ENCODE data around the gene VDAC1. TPM values are rescaled to one million over a fixed set of nuclear protein-coding genes. Genes with fewer than 3 reads are reported as not detected.
"Not testable (repeated sequence)": the region's sequence is repeated elsewhere in the genome, so short reads cannot be mapped to it uniquely, and the experiment has no call there.

Gene VDAC1
- total RNA-seq, 1 experiment from 2014 or later = 448 TPM

DNA sequence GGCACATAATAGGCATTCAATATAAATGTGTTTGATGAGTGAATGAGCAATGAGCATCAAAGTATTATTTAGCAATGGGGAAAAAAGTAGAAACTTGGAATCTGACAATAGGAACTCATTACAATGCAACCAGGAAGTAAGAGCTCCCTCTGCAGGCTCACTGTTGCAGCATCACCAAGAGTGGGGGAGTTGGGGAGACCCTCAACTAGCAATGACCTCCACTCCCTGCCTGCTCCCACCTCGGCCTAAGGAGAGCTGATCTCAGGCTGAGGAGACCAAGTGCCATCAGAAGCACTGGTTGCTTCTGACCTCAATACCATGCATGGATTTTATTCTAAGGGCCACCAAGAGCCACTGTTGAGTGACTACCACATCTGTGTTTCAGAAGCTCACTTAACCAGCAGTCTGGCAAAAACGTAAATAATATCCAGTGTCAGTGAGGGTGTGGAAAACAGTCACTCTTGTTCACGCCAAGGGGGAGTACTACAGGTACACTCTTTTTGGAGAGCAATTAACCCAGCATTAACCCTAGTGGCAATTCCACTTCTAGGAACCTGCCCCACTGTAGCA lies 8.0 kb downstream of the VDAC1 start:
- no peak for DNase-seq (ENCODE audit: extremely low read depth, low read depth)

DNA sequence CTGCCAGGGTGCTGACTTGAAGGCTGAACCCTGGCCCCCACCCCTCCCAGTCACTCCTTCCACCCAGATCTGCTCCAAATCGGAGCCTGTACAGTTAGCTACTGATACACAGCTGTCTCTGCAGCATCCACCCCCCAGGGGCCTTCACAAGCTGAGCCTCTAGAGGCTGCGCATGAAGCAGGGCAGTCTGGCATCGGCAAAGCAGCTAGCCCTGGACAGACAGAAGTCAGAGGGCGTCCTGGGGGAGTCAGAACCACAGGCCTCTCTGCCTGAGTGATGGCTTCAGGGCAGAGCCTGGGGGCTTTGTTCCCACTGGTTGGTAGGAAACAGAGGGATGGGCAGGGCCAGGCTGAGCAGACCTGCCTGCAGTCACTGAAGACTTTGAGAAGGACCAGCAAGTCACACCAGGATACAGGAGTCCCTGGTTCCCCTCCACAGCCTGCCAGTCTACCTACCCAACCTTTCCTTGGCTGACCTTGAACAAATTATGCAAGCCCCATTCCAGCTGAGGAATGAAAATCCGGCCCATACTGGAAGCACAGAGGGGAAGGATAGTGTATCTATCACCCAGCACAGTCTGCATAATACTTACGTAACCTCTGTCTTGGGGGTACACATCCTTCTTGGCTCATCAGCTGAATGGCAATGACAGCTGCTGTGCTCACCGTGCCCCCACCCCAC lies 8.8 kb downstream of the VDAC1 start:
- DNase-seq (ENCODE audit: extremely low read depth, low read depth) = no peak

DNA sequence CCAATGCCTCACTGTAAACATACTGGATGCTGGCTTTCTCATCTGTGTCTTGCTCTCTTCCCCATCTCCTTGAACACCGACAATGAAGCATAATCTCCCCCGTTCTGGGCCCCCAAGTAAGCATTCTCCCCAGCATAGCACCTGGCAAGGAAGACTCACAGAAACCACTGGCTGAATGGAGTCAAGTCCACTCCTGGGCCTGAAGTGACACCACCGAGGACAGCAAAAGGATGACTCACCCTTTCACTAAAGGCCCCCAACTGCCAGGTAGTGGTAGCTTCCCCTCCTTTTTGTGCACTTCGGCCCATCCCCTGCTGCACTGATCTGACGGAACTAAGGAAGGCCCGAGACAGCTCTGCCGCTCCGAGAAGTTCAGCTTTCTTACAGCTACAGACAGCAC lies 9.4 kb downstream of the VDAC1 start:
- no peak for DNase-seq (ENCODE audit: extremely low read depth, low read depth)

DNA sequence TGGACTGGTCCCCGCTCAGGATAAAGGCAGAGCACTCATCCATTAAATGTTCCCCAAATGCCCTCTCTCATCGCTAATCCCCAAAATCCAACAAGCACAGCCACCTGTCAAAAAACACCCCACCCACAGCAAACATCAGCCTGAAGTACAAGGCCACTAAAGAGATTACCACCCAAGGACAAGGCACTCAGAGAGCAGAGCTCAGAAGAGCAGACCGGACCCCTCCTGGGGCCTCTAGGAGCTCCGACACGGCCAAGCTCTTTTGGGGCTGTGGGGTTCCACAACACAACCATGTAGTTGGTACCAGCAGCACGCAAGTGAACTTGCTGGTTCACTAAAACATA lies 9.8 kb downstream of the VDAC1 start:
- no peak for DNase-seq (ENCODE audit: extremely low read depth, low read depth)

DNA sequence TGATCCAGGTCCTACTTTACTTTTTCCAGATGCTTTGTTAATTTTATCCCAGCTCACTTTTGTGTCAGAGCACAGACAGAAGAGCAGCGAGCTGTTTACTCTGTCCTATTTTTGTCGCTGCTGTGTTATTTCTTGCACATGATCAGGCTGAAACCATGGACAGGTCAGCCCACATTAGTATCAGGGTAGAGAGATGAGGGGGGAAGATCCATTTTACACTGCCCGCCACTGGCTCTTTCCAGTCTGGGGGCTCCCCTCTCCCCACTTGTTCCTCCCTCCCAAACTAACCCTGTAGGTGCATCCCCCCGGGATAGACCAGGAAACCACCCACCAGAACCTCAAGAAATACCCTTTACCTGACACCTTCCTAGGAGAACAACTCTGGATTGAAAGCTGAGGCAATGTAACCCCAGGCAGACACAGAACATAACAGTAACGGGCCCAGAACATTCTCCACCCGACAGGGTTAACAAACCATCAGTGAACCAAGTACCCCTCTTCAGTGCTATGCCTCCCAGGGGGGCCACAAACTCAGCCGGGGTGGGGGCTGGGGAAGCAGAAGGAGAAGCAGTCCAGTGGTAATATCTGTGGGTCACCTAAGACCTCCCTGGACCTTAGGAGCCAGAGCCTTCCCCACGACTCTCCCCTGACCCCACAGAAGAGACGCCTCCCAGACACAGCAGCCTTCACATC lies 10.3 kb downstream of the VDAC1 start:
- DNase-seq (ENCODE audit: extremely low read depth, low read depth) = no peak

DNA sequence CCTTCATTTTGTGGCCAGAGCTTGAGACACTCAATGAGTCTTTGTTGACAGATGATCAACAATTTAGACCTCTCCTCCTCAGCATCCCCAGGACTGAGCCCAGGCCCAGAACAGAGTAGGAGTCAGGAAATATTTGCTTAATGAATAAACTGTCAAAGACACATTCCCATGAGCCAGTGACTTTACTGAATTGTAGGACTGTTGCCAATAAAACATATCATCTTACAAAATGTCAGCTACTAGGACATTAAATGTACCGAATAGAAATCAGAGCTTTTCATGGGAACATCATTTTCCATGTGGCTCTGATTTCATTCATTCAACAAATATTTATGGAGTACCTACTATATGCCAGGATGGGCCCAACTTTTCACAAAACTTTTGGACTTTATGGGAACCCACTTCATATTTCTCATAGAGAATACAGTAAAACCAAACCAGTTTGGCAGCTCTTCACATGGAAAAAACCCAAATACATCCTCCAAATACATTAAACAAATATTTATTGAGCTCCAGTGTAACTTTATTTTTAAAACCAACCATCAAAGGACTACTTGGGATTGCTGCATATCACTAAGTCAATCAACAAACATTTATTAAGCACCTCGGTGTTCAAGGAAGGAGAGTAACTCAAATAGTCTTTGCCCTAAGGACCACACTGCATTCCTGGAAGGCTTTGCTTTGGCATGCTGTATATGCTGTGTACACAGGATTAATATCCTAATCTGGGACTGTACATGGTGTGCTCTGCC lies 11.4 kb downstream of the VDAC1 start:
- DNase-seq (ENCODE audit: extremely low read depth, low read depth) = no peak

DNA sequence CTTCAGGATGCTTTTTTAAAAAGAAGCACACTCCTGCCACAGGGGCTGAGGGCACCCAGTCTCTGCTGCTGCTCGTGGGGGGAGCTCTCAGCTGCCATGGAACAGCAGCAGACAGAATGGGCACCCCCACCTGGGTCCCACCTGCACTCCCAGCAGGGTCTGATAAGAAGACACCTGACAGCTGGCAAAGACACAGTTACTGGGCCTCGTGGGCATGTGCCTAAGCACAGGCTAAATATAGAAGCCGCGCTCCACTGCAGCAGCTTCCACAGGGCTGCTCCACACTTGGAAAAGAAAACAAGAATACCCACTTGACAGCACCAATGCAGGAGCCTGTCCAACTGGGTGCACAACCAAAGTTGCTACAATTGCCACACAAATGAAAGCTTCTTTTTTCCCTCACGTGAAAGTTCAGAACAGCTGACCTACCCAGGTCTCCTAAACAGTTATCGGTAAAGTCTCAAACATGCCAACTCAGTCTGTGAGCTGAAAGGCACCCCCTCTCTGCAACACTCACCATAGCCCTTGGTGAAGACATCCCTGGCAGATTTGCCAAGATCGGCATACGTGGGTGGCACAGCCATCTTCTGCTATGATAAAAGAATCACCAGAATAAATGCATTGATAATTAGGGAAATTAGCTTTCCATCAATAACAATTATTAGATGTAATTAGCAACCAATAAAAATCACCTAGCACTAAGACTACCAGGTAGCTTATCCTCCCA lies 12.2 kb downstream of the VDAC1 start:
- DNase-seq (ENCODE audit: extremely low read depth, low read depth) = no peak

DNA sequence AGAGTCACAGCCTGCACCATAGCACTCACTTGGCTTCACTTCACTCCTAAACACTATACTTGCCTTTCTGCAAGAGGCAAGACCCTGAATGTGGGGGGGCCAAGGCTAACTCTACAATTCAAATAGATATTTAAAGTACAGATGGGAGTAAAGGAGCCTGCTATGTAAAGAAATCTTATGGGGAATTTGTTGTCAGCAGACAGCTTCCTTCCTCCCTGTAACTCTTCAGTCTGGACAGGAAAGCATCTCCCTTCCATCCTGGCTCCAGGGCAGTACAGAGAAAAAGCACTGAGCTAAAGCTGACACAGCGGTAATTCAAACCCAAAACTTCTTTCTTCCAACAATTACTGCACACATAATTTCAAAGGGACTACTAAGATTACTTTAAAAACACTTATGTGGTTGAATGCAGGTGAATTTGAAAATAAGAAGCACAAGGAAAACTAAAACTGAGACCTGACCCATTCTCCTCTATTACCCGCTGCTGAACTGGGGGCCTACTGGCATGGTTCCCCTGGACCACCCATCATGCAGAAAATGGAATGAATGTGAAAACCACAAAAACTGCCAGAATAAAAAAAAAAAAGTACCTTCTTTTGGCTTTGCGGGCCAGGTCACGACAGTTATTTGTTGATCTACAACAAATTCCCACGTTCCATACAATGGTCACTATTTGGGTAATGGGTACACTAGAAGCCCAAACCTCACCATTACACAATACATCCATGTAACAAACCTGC lies 13.4 kb downstream of the VDAC1 start:
- no peak for DNase-seq (ENCODE audit: extremely low read depth, low read depth)

DNA sequence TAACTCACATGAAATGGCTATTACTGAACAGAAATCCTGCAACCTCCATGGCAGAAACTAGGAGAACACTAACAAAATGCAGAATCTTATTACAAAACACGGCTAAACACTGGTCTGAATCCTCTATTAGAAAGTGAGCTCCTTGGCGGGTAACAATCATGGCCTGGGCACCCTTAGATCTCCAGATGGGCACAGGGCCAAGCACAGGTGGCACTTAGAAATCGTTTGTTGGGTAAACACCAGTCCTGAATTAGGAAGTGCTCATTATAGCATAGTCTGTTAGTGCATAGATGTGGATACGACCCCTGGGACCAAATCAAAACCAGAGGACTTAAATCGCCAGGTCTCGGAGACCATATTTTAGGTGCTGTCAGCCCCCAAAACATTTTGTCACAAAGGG lies 14.4 kb downstream of the VDAC1 start:
- no peak for DNase-seq (ENCODE audit: extremely low read depth, low read depth)

DNA sequence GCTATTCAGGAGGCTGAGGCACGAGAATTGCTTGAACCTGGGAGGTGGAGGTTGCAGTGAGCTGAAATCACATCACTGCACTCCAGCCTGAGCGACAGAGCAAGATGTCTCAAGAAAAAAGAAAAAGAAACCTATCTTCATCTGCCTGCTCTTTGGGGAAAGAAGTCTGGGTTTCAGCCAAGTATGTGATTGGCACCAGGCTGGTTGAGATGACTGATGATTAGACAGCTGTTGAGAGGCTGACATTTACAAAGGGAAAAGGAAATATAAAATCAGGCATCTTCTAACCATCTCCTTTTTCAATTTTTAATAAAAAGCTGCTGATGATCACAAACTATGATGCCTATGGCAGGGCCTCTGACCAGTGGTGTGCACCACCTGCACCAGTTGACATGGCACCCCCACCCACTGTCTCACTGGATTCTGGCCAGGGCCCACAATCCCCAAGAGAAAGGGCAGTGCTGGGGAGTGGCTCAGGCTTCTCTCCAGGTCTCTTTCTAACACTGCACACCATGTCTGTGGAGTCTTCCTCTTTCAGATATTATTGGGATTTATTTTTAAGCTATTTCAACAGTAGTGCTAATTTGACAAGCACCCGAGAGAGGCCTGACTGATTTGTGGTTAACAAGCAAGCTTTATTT lies 19.1 kb downstream of the VDAC1 start:
- no peak for DNase-seq (ENCODE audit: extremely low read depth, low read depth)

DNA sequence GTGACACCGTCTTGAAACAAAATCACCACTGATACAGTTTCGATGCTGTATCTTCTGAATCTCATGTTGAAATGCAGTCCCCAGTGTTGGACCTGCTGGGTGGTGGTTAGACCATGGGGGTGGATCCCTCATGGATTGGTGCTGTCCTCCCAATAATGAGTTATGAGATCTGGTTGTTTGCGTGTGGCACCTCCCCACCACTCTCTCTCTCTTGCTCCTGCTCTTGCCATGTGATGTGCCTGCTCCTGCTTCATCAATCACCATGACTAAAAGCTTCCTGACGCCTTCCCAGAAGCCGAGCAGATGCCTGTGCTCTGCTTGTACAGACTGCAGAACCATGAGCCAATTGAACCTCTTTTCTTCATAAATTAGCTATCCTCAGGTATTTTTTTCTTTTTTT lies 21.1 kb downstream of the VDAC1 start:
- DNase-seq (ENCODE audit: extremely low read depth, low read depth) = no peak

DNA sequence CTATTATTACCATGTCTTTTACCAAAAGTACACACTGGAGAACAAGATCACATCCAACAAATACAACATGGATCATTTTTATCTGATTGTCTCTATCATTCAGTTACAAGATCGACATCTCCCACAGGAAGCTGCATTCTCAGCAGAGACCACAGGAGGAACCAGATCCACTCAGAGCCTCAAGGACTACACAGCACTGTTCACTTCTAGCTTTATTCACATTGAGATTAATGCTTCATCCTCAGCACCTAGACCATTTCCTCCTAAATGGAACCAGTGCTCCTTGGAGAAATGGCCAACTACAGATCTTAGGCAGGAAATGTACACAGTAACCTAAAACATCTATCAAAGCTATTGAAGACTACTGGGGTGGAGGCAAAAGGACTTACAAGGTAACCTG lies 23.1 kb downstream of the VDAC1 start:
- DNase-seq (ENCODE audit: extremely low read depth, low read depth) = no peak

DNA sequence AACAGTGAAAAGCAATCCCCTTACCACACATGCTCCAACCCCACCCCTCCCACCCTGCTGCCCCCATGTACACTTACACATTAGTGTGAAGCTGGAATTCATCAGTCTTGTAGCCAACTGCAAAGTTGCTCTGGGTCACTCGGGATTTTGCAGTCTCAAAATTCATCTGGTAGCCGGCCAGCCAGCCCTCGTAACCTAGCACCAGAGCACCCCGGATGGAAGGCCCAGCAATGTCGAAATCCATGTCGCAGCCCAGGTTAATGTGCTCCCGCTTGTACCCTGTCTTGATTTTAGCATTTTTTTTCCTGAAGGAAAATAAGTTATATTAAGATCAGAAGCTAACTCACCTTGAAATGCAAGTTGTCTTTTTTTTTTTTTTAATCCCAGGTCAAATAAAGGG lies 24.1 kb downstream of the VDAC1 start:
- DNase-seq (ENCODE audit: extremely low read depth, low read depth) = no peak

DNA sequence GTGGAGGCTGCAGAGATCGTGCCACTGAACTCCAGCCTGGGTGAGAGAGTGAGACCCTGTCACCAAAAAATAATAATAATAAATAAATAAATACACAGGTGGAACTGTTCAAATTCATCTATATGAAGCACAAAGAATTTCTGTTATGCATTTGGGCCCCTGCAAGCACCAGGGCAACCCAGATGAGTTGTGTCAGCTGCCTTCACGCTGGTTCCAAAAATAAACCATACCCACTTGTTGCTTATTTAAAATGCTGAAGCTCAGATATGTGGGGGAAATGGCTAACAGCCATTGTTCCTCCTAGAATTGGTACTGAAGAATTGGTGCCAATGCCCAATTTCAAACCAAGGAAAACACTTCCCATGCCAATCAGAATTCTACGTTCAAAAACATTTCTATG lies 25.8 kb downstream of the VDAC1 start:
- DNase-seq (ENCODE audit: extremely low read depth, low read depth) = no peak

DNA sequence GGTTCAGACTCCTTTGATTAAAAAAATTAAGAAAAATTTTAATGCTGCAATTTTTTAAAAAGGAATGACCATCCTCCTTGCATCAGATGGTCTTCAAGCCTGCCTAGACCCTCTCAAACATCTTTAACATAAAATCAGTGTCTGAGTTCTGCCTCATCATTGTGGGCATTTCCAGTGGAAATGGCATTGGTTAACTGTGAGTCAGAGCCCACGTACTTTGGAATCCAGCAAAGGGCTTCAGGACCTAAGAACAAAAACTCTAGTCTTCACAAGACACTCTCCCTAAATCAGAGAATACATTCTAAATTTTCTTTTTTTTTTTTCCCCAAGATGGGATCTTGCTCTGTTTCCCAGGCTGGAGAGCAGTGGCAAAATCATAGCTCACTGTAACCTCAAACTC lies 26.9 kb downstream of the VDAC1 start:
- no peak for DNase-seq (ENCODE audit: extremely low read depth, low read depth)

DNA sequence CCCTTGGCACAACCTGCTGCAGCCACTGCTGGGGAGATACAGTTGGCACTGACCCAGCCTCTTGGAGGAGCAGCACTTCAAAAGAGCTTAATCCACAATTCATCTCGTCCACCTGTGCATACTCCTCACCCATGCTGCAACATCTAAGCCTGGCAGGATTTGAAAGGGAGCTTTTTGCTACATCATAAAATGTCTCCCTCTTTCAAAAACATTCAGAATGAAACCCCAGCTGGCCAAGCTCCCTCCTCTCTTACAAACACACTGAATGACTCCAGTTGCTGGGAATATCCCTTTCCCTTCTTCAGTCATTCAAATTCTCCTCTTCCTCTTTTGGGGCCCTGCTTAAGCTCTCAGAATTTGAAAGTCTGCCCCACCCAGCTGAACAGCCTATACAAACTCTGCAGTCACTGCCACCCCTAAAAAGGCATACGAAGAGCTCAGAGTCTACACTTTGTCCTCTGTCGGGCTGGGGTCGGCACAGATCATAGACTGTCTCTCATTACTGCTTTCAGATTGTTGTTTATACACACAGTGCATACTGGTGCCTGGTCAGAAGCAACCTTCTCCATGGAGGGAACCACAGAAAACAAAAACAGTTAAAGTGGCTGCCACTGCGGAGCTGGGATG lies 27.5 kb downstream of the VDAC1 start:
- no peak for DNase-seq (ENCODE audit: extremely low read depth, low read depth)

DNA sequence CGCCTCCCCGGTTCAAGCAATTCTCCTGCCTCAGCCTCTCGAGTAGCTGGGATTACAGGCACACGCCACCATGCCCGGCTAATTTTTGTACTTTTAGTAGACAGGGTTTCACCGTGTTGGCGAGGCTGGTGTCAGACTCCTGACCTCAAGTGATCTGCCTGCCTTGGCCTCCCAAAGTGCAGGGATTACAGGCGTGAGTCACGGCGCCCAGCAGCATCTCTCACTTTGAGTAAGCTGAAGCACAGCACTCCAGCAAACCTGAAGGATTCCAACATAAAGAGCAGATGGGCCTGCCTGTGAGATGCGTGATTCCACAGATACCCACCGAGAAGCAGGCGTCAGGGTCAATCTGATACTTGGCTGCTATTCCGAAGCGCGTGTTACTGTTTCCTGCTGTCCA lies 29.2 kb downstream of the VDAC1 start:
- DNase-seq (ENCODE audit: extremely low read depth, low read depth) = not testable (repeated sequence)

DNA sequence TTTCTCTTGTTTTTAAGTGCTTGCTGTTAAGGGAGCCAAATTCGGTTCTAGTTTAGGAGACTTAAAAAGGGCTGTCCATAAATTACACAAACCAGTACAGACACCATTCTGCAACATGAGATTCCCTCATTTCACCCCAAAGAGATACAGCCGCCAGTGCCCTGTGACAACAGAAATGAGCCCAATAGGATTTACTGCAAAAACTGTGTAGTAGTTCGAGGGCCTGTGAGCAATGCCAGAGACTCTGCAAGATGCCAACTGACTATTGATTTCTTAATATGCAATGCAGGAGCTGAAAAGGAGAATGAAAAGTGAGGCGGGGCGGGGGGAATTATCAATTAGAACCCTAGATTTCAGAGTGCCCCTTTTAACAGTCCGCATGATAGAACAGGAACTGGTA lies 30.6 kb downstream of the VDAC1 start:
- no peak for DNase-seq (ENCODE audit: extremely low read depth, low read depth)

DNA sequence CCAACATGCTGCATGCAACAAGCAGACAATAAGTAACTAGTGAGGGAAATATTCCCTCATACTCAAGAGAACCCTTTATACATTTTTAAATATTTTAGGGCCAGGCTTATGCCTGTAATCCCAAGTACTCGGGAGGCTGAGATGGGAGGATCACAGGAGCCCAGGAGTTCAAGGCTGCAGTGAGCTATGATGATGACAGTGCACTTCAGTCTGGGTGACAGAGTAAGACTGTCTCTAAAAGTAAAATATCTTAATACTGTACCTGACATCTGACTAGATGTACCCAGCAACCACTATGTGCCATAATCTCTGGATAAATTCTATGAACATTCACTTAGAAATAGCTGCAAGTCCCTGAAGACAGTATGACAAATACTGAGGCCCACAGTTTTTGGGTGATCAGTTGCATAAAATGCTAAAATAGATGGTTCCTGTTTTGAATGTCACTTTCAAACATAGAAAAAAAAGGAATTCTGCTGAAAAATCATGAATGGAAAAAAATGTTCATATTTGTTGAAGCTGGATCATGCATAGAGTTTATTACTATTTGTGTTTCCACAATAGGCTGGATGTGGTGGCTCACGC lies 34.4 kb downstream of the VDAC1 start:
- no peak for DNase-seq (ENCODE audit: extremely low read depth, low read depth)
